AG08395 (cell line): Measurements from ENCODE around the gene SUV39H1.

ENCODE experiments used
- DNase-seq: peaks from one replicate; pipeline ENCODE4 v3.0.0; 2012; ENCODE audit warnings: mixed read lengths, low spot score

SUV39H1 gene

DNA sequence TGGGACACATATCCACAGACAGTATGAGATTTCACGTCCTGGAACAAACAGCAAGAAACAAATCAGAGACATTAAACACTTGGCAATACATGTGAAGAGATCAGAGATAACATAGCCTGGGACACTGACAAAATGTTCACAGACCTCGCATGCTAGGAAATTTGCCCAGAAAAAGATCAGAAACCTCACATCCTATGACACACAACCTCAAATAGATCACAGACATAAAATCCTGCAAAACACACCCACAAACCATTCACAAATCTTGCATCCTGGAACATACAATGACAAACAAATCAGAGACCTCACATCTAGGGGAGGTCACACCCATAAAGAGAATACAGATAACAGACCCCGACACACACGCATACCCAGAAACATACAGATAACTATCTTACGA is 18.0 kb downstream of the SUV39H1 start:
- no peak for DNase-seq

DNA sequence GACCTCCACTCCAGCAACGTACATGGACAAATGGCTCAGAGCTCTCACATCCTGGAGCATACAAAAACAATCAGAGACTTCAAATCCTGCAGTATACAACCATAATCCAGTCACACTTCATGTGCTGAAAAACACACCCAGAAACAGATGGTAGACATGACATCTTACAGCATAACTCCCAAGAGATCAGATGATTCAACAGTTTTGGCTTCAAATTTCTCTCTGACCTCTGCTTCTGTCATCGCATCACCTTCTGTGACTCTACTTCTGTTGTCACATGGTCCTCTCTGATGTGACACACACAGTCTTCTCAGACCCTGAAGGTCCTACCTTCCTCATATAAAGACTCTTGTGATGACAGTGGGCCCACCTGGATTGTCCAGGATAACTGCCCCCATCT is 18.5 kb downstream of the SUV39H1 start:
- DNase-seq = peak; percentile 53

DNA sequence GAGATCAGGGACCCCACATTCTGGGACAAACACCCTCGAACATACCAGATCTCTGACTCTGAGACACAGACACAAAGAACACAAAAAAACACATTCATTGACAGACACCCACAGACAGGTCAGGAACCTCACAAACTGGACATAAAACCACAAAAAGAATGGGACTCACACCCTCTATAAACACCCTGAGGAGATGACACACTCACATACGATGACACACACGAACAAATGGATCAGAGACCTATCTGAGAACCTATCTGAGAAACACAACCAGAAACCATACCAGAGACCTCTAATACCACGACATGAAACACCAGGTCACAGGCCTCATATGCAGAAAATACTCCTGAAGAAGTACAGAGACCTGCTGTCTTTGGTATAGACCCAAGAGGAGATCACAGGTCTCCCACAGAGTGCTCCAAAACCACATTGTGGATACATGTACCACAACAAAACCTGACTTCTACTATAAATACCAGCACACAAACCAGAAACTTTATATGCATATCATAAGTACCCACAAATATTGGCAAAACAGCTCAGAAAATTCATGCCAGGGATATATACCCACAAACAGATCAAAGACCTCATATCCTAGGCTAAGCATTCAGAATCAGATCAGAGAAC is 19.5 kb downstream of the SUV39H1 start:
- DNase-seq = no peak

DNA sequence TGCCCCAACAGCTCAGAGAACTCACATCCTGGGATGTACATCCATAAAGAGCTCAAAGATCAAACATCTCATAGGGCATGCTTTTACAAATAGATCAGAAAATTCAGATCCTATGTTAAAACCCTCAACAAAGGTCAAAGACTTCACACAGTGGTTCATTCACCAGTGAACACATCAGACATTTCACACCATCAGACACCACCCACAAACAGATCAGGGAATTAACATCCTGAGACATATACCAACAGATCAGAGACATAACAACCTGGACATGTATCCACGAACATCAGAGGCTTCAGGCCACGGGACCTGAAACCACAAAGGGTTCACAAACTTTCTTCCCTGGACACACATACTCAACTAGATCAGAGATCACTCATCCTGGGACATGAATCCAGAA is 23.4 kb downstream of the SUV39H1 start:
- DNase-seq = no peak

DNA sequence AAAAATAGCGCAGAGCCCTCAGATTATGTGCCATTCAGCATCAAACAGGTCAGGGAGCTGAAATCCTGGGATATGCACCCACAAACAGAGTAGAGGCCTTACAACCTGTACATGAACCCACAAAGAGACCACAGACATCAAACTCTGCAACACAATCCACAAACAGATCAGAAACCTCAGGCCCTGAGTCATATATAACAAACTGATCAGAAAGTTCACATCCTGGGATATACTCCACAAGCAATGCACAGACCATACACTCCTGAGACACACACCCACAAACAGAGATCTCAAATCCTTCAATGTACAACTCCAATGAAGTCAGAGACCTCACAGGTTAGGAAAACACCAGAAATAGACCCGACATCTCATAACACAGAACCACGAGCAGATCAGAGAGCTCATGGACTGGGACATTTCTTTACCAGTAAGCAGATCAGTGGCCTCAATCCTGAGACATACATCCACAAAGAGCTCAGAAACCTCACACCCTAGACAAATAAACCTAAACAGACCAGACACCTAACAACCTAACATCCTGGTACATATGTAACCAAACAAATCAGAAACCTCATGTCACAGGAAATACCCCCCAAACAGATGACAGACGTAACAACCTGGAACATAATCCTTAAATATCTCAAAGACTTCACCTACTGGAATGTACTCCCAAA is 24.2 kb downstream of the SUV39H1 start:
- no peak for DNase-seq

DNA sequence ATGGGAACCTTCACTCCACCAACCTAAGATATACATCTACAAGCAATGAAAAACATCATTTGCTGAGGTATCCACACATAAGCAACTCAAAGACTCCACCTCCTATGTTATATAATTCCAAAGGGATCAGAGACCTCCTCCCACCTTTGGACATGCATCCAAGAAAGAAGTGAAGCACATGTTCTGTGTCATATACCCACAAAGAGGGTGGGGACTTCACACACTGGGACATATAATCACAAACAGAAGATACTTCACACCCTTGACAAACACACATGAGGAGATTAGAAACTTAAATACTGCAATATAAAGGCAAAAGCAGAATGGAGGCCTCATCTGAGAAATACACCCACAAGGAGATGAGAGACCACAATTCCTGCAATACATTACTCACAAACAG is 25.4 kb downstream of the SUV39H1 start:
- no peak for DNase-seq

DNA sequence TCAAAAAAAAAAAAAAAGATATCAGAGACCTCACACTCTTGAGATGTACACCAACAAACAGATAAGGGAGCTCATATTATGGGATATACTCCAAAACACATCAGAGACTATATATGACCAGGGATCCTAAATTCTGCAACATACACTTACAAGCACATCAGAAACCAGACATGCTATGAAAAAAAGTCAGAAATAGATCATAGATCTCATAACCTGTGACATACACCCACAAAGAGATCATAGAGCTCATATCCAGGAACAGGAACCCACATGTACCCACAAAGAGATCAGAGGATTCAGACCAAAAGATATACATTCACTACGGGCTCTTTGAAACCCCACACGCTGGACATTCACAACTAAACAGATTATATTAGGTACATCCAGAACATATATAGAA is 30.1 kb downstream of the SUV39H1 start:
- DNase-seq = no peak

DNA sequence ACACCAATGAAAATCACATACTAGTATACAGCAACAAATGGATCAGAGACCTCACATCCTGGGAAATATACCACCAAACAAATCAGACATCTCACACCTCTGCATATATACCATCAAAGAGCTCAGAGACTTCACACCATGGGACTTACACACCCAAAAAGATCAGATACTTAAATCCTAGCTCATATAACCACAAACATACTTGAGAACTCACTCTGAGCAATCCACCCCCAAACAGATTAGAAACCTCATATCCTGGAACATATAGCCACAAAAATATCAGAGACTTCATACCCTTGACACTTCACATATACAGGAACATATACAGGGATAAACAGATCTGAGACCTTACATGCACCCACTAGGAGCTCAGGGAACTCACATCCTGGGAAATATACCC is 32.1 kb downstream of the SUV39H1 start:
- no peak for DNase-seq

DNA sequence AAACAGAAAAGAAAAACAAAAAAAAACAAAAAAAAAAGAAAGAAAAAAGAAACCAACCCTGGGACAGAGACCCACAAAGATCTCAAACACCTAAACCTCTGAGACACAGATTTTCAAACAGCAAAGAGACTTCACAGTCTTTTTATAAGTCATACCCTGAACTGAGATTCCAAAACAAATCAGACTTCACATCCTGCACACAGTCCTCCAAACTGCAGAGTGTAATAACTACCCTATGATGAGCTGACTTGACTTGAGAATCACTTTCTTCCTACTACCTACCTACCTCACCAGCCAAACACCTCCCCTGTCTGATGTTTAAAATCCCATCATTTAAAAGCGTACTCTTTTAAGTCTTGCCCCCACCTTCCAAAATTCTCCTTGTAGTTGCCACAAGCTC is 39.8 kb downstream of the SUV39H1 start:
- DNase-seq = no peak

DNA sequence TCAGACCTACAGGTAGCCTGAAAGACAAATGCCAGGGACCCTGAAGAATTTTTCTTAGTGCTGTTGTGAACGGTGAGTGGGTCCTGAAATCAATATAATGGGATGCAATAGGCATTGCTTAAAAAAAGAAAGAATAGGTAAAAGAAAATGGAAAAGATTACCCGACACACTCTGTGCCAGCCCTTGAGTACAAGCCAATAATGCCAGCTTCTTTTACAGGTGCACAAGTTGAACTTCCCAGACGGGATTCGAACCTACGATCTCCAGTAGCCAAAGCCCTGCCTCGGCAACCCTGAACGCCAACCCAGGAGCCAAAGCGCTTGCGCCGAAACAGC is 40.3 kb downstream of the SUV39H1 start:
- DNase-seq = no peak

DNA sequence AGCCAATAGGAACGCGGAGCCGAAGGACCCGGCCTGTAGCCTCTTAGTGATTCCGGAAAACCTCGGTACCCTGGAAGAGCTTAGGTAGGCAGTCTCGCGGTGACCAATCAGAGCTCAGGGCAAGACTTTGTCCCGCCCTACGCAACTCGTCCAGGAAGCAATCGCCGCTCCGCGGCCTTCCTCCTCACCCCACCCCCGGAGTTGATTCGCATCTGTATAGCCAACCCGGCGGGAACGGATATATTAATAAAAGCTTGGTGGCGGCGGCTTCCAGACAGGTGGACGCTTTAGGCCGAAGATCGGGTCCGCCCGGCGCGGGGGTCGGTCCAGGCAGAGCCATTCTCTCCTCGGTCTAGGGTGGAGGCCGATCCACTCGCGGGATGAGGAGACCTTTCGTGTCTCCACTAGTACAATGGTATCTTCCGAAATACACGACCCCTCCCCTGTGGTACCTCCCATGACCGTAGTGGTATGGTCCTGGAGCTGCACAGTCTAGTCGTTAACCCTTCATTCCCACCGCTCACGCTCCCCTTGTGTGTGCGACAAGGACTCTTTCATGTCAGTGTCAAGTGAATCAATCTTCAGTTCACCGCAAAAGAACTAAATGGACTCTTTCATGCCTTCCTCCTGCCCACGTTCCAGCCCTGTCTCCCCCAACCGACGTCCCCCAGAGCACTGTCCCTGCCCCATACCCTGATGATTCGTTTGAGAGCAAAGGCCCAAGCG is 40.8 kb downstream of the SUV39H1 start:
- DNase-seq = peak; percentile 97

DNA sequence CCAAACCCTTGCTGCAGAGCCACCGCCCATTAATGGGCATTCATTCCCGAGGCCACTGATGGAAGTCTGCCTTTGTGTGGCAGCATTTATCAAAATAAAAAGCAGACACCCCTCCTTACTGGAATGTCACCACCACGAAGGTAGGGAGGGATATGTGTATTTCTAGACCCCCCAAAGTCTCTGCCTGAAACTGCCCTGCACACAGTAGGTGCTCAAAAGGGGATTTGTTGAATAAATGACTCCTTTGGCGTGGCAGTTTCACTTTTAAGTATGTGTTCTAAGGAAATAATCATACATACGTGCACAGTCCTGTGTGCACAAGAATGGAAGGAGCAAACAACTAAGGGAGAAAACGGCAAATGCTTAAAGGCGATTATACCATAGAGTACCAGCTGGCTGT is 41.4 kb downstream of the SUV39H1 start:
- DNase-seq = no peak

DNA sequence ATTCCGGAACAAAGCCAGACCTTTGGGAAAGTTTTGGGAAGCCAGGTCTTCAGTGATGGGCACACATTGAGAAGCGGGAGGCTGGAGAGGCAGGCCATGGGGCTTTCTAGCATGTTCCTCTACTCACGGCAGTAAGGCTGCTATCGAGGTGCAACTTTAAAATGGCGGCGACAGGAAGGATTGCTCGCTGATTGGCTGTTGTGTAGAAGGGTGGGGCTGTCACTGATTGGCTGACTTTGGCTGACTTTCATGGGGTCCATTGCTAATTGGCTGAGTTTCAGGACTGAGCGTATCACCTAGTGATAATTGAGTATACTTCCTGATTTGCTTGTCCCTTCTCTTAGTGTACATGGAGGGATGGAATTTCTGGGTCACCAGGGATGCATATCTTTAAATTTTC is 45.3 kb downstream of the SUV39H1 start:
- DNase-seq = no peak

DNA sequence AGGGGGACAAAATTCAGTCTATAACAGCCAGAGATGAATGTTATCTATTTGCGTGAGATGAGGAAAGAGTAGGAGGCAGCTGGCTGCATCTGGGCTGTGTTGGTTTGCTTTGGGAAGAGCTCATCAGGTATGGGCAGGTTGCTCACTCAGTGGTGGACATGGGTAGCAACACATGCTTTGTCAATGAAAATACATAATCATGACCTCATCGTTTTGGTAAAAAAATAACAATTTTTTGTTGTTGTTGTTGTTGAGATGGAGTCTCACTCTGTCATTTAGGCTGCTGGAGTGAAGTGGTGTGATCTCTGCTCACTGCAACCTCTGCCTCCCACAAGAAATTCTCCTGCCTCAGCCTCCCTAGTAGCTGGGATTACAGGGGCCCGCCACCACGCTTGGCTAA is 48.7 kb downstream of the SUV39H1 start:
- DNase-seq = no peak

DNA sequence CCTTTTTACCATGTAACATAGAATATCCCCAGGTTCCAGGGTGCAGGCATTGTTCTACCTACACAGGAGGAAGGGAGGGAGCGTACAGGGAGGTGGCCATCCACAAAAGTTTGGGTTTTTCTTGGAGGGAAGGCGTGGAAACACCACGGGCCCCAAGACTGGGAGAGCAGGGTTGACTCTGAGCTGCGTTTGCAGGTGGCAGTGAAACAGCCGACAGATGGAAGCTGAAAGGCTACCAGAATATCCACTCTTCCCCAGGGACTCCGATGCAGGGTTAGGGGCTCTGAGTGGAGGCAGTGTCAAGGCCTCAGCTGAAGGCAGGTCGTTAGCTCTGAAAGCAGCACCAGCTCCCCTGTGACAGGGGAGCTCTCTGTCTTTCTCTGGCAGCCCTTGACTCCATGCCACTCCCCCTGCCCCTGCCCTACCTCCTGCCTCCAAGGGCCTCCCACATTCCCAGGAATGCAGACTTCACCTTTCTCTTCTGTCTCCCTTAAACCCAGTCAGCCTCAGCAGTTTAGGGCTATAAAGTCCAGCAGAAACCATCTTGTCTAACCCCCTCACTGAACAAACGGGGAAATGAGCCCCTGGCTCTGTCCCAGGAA is 51.0 kb downstream of the SUV39H1 start:
- no peak for DNase-seq

DNA sequence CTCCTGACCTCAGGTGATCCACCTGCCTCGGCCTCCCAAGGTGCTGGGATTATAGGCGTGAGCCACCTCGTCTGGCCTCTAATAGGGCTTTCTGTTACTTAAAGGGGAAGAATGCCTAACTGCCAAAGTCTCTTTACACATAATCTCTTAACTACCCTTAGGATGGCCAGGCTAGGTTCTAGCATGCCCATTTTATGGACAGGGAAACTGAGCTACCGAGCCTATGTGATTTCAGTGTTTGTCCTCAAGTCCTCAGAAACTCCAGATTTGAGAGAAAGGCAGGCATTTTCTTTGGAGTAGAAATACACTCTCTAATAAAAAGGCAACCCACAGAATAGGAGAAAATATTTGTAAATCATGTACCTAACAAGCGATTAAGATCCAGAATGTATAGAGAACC is 52.6 kb downstream of the SUV39H1 start:
- DNase-seq = no peak

DNA sequence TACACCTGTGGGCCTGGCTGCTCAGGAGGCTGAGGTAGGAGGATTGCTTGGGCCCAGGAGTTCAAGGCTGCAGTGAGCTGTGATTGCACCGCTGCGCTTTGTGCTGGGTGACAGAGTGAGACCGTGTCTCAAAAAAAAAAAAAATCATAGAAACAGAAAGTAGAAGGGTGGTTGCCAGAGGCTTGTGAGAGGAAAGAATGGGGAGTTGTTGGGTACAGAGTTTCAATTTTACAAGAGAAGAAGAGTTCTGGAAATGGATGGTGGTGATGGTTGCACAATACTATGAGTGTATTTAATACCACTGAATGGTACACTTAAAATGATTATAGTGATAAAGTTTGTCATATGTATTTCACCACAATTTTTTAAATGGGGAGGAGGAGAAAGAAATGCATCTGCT is 54.8 kb downstream of the SUV39H1 start:
- no peak for DNase-seq

DNA sequence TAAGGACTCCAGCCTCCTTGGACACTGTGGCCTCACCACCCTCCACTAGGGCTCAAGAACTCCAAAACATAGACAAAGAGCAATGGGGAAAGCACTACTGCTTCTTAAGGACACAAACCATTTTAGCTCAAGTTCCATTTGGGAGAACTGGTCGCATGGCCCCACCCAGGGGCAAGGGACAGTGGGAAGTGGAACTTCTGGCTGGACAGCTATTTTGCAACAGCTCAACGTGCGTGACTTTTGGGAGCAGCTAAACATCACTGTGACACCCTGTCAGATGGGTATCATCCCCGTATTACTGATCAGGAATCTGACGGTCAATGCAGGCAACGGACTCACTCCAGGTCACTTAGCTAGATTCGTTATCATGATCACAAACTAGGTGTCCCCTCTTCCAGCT is 56.0 kb downstream of the SUV39H1 start:
- DNase-seq = no peak

DNA sequence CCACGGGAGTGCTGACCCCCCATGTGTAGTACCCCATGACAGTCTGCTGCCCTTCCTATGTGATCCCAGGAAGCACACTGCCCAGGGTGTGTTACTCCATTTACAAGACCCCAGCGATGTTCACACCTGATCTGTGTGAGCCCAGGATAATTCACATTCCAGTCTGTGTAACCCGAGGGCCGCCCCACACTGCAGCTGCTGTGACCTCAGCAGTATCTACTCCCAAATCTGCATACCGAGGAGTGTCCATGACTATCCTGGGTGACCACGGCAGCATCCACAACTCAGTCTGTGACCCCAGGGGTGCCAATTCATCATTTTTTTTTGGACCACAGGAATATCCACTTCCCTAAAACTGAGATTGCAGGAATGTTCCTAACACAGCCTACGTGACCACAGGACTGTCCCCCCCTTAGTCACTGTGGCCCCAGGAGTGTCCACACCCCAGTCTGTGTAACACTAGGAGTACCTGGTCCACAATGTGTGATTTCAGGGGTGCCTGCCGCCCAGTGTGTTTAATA is 57.2 kb downstream of the SUV39H1 start:
- DNase-seq = no peak

DNA sequence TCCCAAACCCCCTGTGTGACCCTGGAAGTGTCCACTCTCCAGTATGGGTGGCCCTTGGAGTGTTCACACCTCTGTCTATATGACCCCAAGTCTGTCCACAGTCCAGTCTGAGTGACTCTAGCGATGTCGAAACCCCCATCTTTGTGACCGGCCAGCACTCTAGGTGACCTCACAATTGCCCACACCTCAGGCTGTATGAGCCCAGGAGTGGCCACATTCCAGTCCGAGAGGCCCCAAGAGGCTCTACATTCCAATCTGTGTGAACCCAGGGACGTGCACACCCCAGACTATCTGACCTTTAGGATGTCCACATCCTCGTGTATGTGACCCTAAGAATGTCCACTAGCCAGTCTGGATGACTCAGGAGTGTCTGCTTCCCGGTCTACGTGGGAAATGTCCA is 57.7 kb downstream of the SUV39H1 start:
- no peak for DNase-seq
